ENCODE data around the gene SERTAD3.
"Not testable (repeated sequence)": the region's sequence is repeated elsewhere in the genome, so short reads cannot be mapped to it uniquely, and the experiment has no call there.

SERTAD3 gene

GRCh38 chr19:40457953-40458596, 13.9 kb upstream of the SERTAD3 start:
- DNase-seq (ENCODE audit: low spot score), result no peak

DNA sequence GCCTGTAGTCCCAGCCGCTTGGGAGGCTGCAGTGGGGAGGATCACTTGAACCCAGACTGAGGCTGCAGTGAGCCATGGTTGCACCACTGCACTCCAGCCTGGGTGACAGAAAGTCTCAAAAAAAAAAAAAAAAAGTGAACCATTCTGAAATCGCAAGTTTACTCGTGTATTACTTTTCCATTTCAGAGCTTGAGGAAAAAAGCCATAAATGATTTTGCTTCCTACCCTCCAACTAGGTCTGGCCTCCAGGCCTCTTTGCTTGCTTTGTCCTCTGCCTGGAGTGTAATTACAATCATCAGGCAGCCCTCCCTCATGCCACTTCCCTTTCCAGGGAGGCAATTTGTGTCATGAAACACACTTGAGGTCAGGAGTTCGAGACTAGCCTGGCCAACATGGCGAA, 12.9 kb upstream of the SERTAD3 start:
- DNase-seq (ENCODE audit: low spot score), result no peak

- not testable (repeated sequence) for DNase-seq (ENCODE audit: low spot score)
Observed at GRCh38 chr19:40453943-40454342, 9.8 kb upstream of the SERTAD3 start.

DNA sequence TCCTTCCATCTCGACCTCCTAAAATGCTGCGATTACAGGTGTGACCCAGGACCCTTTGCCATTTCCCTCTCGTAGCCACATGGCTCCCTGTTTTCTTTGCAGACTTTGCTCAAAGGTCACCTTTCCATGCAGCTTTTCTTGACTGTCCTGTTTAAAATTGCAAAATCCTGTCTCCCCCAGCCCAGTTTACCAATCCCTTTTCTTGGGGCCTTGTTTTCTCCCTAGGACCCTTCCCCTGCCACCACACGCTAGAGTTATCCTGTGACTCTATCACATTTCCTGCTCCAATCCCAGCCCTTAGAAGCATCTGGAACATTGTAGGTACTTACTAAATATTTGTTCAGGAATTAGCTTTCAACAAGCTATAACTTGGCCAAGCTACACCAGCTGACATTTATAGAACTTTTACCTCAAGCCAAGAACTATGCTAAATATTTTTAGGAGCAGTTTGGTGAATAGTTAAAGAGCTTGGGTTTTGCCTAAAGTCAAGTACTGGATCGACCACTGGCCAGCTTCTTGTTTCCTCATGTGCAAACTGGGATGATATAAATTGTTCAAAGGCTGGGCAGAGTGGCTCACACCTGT, 9.1 kb upstream of the SERTAD3 start:
- DNase-seq (ENCODE audit: low spot score), result no peak

GRCh38 chr19:40452016-40452415, 7.9 kb upstream of the SERTAD3 start:
- no peak for DNase-seq (ENCODE audit: low spot score)

DNA sequence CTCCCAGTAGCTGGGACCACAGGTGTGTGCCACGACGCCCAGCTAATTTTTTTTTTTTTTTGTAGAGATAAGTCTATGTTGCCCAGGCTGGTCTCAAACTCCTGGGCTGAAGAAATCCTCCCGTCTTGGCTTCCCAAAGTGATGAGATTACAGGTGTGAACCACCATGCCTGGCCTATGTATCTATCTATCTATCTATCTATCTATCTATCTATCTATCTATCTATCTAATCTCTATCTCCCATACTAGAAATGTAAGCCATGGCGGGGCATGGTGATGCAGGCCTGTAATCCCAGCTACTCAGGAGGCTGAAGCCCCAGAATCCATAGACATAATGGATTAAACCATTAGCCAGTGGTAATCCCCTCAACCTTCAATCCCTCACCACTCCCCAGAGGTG, 6.5 kb upstream of the SERTAD3 start:
- DNase-seq (ENCODE audit: low spot score), result no peak

DNA sequence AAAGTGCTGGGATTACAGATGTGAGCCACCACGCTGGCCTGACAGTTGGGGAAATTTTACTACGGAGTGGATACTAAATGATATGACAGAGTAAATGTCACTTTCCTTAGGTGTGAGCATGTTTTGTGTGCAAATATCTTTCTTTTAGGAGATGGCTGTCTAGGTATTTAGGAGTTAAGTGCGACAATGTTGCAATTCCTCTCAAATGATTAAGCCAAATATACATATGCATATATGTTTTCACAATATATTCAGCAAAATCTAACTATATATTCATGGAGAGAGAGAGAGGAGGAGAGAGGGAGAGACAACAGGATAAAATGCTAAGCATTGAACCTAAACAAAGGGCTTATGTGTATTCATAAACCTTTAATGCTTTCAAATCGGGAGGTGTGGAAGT, 5.4 kb upstream of the SERTAD3 start:
- DNase-seq (ENCODE audit: low spot score), result no peak

DNA sequence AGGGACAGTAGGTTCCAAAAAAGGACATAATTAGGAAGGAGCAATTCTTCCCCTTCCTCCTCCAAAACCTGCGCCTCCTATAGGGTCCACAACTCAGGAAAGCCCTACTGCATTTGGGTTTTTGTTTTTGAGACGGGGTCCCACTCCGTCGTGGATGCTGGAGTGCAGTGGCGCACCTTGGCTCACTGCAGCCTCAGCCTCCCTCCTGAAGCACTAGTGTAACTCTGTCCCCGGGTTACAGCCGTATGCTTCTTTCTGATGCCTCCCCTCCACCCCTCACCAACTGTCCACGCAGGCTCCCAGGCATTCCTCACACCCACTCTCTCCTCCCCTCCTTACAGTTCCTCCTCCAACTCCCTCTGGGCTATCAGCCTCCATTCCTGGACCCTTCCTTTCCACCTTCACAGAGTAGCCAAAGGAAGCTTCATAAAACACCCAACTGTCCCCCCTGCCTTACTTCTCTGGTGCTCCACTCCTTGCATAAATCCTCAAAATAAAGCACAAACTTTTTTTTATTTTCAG, 2.2 kb upstream of the SERTAD3 start:
- no peak for DNase-seq (ENCODE audit: low spot score)

DNA sequence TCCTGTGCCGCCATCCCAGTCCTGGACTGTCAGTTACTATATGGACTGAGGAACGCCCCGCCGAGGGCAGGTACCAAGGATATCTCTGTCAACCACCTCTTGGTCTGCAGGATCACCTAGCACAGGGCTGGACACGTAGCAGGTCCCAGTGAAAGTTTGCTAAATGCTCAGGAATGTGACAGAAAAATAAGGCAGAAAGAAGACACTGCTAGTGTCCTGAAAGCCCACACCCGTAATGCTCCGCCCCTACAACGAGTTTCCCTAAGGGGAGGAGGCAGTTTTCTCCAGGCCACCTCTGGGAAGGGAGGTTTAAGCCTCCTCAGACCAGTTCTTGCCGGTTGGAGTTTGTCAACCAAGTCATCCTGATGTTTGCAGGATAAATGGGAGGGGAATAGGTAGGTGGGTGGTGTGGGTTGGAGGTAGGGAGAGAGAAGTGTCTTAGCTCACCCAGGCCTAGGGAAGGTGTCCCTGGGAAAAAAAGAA, 1.7 kb upstream of the SERTAD3 start:
- no peak for DNase-seq (ENCODE audit: low spot score)

DNA sequence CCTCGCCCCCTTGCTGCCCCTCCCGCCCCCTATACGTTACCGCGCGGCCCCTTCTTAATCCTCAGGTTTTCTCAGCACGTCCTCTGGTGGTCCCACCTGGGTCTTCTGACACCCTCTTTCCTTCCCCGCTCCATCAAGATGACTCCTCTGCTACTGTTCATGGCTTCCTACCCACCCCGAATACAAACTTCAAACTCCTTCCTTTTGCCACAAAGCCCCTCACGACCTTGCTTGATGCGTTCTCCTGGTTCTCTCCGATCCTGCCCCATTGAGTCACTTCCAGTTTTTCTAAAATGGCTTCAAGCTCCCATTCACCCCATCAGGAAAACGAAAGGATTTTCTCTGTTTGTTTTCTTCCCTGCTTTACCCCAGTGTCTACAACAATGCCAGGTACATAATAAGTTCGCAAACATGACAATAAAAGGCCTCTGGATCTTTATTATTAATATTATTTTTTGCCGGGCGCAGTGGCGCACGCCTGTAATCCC, 734 bp upstream of the SERTAD3 start:
- no peak for DNase-seq (ENCODE audit: low spot score)

DNA sequence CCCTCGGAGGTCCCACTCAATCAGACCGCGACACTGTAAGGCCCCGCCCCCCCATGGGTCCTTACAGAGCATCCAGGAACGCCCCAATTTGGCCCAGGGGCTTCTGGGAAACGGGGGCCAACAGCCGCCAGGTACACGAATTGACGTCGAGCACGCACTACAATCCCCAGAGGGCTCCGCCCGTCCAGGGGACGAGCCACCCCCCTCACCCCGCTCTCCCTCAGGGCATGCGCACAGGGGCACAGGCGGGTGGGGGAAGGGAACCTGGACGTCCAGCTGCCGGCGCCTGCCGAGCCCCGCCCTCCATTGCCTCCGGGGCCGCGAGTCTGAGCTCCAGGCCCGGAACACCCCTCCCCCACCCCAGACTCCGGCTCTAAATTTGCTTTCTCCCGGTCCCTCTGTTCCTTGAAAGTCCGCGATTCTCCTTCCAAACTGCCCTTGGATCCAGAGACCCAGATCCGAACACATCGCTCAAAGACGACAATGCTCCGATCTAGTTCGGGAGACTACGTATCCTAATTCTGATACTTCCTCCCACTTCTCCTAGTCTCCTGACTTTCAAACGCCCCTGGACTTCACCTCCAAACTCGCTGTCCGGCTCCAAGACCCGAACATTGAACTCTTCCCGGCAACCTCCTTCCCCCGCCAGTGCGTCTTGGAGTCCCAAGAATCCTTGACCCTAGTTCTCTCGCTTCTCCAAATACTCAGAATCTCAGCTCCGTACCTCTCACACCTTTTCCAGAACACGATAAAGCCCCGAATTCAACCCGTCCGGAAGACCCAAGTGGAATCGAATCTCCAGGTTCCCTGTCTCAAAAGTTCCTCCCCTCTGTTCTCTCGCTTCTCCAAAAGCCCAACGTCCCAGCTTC, 770 bp downstream of the SERTAD3 start:
- peak; percentile 98 for DNase-seq (ENCODE audit: low spot score)

GRCh38 chr19:40442328-40443130, 1.6 kb downstream of the SERTAD3 start:
- DNase-seq (ENCODE audit: low spot score), result no peak

DNA sequence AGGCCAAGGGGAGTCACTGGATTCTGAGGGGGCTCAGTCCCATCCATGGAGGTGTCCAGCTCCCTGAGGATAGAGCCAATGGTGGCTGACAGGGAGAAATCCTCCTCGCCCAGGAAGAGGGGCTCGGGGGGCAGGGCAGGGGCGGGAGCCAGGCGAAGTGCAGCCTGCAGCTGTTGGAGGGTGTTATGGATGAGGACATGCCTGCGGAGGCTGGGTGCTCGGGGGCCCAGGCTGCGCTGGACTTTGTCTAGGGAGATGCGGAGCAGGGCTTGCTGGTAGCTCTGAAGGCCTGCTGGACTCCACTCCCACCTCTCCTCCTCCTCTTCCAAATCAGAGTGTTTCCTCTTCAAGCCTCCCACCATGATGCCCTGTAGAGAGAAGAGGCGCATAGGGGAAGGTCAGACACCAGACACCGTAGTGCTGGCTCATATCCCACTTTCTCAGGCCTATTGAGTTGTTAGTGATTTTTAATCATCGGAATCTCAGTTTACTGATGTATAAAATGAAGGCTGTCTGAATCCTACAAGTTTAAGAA, 2.3 kb downstream of the SERTAD3 start:
- no peak for DNase-seq (ENCODE audit: low spot score)

- DNase-seq (ENCODE audit: low spot score), result no peak
Observed at GRCh38 chr19:40438284-40438683, 5.9 kb downstream of the SERTAD3 start.

DNA sequence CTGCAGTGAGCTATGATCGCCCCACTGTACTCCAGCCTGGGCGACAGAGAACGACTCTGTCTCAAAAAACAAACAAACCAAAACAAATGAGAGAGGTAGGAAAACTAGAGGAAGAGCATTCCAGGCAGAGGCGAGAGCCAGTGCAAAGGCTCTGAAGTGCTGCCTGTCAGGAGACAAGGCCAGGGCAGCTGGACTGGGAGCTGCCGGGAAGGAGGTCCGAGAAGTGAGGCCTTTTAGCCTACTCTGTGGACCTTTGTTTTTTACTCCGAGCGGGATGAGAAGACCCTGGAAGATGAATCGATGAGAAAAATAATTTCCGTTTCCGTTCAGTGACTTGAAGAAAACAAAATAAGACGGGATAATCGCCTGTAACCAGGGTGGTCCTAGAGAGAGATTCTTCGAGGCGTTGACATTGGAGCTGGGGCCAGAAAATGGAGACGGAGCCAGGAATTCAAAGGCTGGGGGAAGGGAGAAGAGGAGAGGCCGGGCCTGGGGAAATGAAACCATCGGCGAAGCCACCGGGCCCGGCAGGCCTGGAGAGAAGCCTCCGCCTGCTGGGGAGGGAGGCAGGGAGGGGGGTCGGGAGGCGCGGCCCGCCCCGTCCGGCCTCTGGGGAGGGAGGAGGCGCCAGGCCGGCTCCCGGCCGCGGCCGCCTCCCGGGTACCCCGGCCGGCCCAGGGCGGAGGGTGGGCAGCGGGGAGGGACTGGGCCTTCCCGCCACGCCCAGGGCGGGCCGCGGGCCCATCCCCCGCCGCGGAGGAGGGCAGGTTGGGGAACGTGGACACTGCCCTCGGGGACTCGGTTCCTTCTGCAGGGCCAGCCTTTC, 10.5 kb downstream of the SERTAD3 start:
- DNase-seq (ENCODE audit: low spot score), result peak; percentile 89

DNA sequence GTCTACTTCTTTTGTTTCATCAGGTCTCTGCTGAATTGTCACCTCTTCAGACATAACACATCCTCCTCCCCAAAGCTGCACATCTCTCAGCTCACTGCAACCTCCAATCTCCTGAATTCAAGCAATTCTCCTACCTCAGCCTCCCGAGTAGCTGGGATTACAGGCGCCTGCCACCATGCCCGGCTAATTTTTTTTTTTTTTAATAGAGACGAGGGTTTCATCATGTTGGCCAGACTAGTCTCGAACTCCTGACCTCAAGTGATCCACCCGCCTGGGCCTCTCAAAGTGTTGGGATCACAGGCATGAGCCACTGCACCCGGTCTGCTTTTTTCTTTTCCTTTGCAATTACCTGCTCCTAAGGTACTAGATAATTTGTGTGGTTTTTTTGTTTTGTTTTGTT, 11.4 kb downstream of the SERTAD3 start:
- DNase-seq (ENCODE audit: low spot score), result not testable (repeated sequence)

GRCh38 chr19:40431698-40432097, 12.4 kb downstream of the SERTAD3 start:
- no peak for DNase-seq (ENCODE audit: low spot score)

DNA sequence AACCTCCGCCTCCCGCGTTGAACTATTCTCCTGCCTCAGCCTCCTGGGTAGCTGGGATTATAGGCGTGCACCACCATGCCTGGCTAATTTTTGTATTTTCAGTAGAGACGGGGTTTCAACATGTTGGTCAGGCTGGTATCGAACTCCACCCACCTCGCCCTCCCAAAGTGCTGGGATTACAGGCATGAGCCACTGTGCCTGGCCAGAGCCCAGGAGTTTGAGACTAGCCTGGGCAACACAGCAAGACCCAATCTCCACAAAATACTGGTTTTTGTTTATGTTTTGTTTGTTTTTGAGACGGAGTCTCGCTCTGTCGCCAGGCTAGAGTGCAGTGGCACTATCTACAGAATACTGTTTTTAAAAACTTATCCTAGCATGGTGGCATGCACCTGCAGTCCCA, 13.9 kb downstream of the SERTAD3 start:
- DNase-seq (ENCODE audit: low spot score), result not testable (repeated sequence)

- DNase-seq (ENCODE audit: low spot score), result not testable (repeated sequence)
Observed at GRCh38 chr19:40428197-40428596, 15.9 kb downstream of the SERTAD3 start.

GRCh38 chr19:40425450-40426287, 18.5 kb downstream of the SERTAD3 start, which contains the start of gene SERTAD1:
Gene SERTAD1 (minus strand): TSS chr19:40425992. CDS start chr19:40423546, 2,446 bp downstream.
- DNase-seq (ENCODE audit: low spot score), result peak; percentile 100
